ENCODE results near the gene ELL. TPM values are rescaled to one million over a fixed set of nuclear protein-coding genes. Genes with fewer than 3 reads are reported as not detected.

Gene ELL
- total and polyA plus RNA-seq, 10 donors, result 4.5 to 44.8 (median 29.2) TPM

GRCh38 chr19:18483119-18483890, 38.6 kb downstream of the ELL start:
- WGBS, 5 donors, result 63 to 88% (median 70%) methylated on average over 11 to 12 of the region's 12 CpGs
- no peak for DNase-seq
- peak overlapping the region in 3 of 8 donors; percentile 3 to 40 (median 4) for H3K27ac ChIP-seq
- H3K4me1 ChIP-seq, result peaks cover 42 to 100% (median 89%) of the 10 kb centered on the region in 6 donors
- H3K4me3 ChIP-seq, result no peak overlapping the region
- H3K36me3 ChIP-seq, result no peaks in the 10 kb centered on the region
- H3K9me3 ChIP-seq, result no peaks in the 10 kb centered on the region
- no peaks in the 10 kb centered on the region for H3K27me3 ChIP-seq (replicated peaks in 1 of 7)
- intact Hi-C loops (cut with DNase I; ENCODE audit: low total_unique reads), result no loop called here
- no peak for TF ChIP-seq CTCF (IDR thresholded peaks at IDR 0.05 in 8 of 11, conservative IDR thresholded peaks at IDR 0.05 in 3 of 11)
- TF ChIP-seq POLR2AphosphoS5 (IDR thresholded peaks at IDR 0.05), result no peak
- no peak for TF ChIP-seq POLR2A (IDR thresholded peaks at IDR 0.05)

GRCh38 chr19:18481505-18482222, 40.2 kb downstream of the ELL start:
- 92 to 93% (median 93%) methylated on average over 12 of the region's 12 CpGs for WGBS, 5 donors
- Histone ChIP-seq H3K36me3 (no peaks in the 10 kb centered on the region), H3K4me3 (no peak overlapping the region), H3K27ac (peak overlapping the region in 3 of 8 donors; percentile 86 to 91 (median 88)), H3K9me3 (no peaks in the 10 kb centered on the region), H3K27me3 (replicated peaks in 1 of 7) (no peaks in the 10 kb centered on the region), H3K4me1 (peaks cover 50 to 100% (median 89%) of the 10 kb centered on the region in 6 donors)
- intact Hi-C loops (cut with DNase I; ENCODE audit: low total_unique reads), result no loop called here
- DNase-seq, result no peak
- TF ChIP-seq POLR2AphosphoS5 (IDR thresholded peaks at IDR 0.05), result no peak
- no peak for TF ChIP-seq CTCF (IDR thresholded peaks at IDR 0.05 in 8 of 11, conservative IDR thresholded peaks at IDR 0.05 in 3 of 11)
- TF ChIP-seq POLR2A (IDR thresholded peaks at IDR 0.05), result no peak

- TF ChIP-seq POLR2A (IDR thresholded peaks at IDR 0.05) (no peak), POLR2AphosphoS5 (IDR thresholded peaks at IDR 0.05) (peak; percentile 72 to 79 (median 77))
- intact Hi-C loops (cut with DNase I; ENCODE audit: low total_unique reads), result no loop called here
- Histone ChIP-seq H3K4me1 (peaks cover 47 to 100% (median 89%) of the 10 kb centered on the region in 6 donors), H3K27me3 (replicated peaks in 1 of 7) (no peaks in the 10 kb centered on the region), H3K9me3 (no peaks in the 10 kb centered on the region), H3K27ac (peak overlapping the region; percentile 0 to 91 (median 84)), H3K36me3 (no peaks in the 10 kb centered on the region), H3K4me3 (peak overlapping the region in 1 of 8 donors; percentile 26)
- 32 to 57% (median 42%) methylated on average over 13 of the region's 13 CpGs for WGBS, 5 donors
- peak; percentile 81 for DNase-seq
Observed at GRCh38 chr19:18480006-18480691, 41.7 kb downstream of the ELL start.

- intact Hi-C loops (cut with DNase I; ENCODE audit: low total_unique reads), result no loop called here
- H3K4me1 ChIP-seq, result peaks cover 42 to 100% (median 89%) of the 10 kb centered on the region in 6 donors
- H3K36me3 ChIP-seq, result peaks cover 0 to 3% (median 0%) of the 10 kb centered on the region in 6 donors
- peak; percentile 92 for DNase-seq
- H3K4me3 ChIP-seq, result peak overlapping the region in 1 of 8 donors; percentile 51
- WGBS, 5 donors, result 11 to 51% (median 42%) methylated on average over 9 to 17 of the region's 17 CpGs
- TF ChIP-seq CTCF (IDR thresholded peaks at IDR 0.05 in 8 of 11, conservative IDR thresholded peaks at IDR 0.05 in 3 of 11), result peak in 2 of 11 experiments; percentile 17 to 19
- TF ChIP-seq POLR2A (IDR thresholded peaks at IDR 0.05), result no peak
- TF ChIP-seq POLR2AphosphoS5 (IDR thresholded peaks at IDR 0.05), result peak; percentile 80 to 97 (median 82)
- H3K27me3 ChIP-seq (replicated peaks in 1 of 7), result no peaks in the 10 kb centered on the region
- peak overlapping the region; percentile 54 to 91 (median 84) for H3K27ac ChIP-seq
- no peaks in the 10 kb centered on the region for H3K9me3 ChIP-seq
Observed at GRCh38 chr19:18478545-18479311, 43.1 kb downstream of the ELL start.

All from spleen (tissue), 11 donors.